Measurements from ENCODE around the gene MTHFR.
A peak's percentile ranks its signal among the peaks of the same experiment; 100 is the strongest.

MTHFR gene

GRCh38 chr1:11841245-11842153, 35.7 kb upstream of the MTHFR start (continued):
- TF ChIP-seq CREB5 (CRISPR knock-in tag; IDR thresholded peaks at IDR 0.05; ENCODE audit: low read depth) (no peak), ISL1 (CRISPR knock-in tag; IDR thresholded peaks at IDR 0.05) (no peak), ZFP30 (CRISPR knock-in tag; IDR thresholded peaks at IDR 0.05) (no peak), BACH2 (CRISPR knock-in tag; IDR thresholded peaks at IDR 0.05; ENCODE audit: borderline replicate concordance) (no peak), ZNF8 (CRISPR knock-in tag; IDR thresholded peaks at IDR 0.05) (no peak), PATZ1 (CRISPR knock-in tag; IDR thresholded peaks at IDR 0.05; ENCODE audit: borderline replicate concordance) (no peak), RARB (CRISPR knock-in tag; IDR thresholded peaks at IDR 0.05) (no peak), TOX (CRISPR knock-in tag; IDR thresholded peaks at IDR 0.05; ENCODE audit: borderline replicate concordance) (no peak), ZNF70 (CRISPR knock-in tag; IDR thresholded peaks at IDR 0.05) (no peak), PPARA (CRISPR knock-in tag; IDR thresholded peaks at IDR 0.05; ENCODE audit: borderline replicate concordance) (no peak), TCF4 (CRISPR knock-in tag; IDR thresholded peaks at IDR 0.05; ENCODE audit: borderline replicate concordance) (no peak)

- ATAC-seq = no peak
- TF ChIP-seq PATZ1 (CRISPR knock-in tag; IDR thresholded peaks at IDR 0.05; ENCODE audit: borderline replicate concordance) (no peak), ISL1 (CRISPR knock-in tag; IDR thresholded peaks at IDR 0.05) (no peak), CSRNP3 (CRISPR knock-in tag; IDR thresholded peaks at IDR 0.05) (no peak), ZNF70 (CRISPR knock-in tag; IDR thresholded peaks at IDR 0.05) (no peak), ARNTL (CRISPR knock-in tag; IDR thresholded peaks at IDR 0.05; ENCODE audit: borderline replicate concordance, low read depth) (no peak), TSHZ2 (CRISPR knock-in tag; IDR thresholded peaks at IDR 0.05) (no peak)
Observed at GRCh38 chr1:11839727-11840705, 34.3 kb upstream of the MTHFR start.

- ATAC-seq = peak; percentile 95
- TF ChIP-seq TSHZ2 (CRISPR knock-in tag; IDR thresholded peaks at IDR 0.05) (no peak), POU6F1 (CRISPR knock-in tag; IDR thresholded peaks at IDR 0.05; ENCODE audit: borderline replicate concordance, low read depth) (no peak), CSDC2 (CRISPR knock-in tag; IDR thresholded peaks at IDR 0.05) (no peak), ZNF565 (CRISPR knock-in tag; conservative IDR thresholded peaks at IDR 0.05; ENCODE audit: low read depth) (no peak)
Observed at GRCh38 chr1:11838349-11839272, 32.8 kb upstream of the MTHFR start.
